ENCODE measurements around the gene NPTX1. TPM values are rescaled to one million over a fixed set of nuclear protein-coding genes. Genes with fewer than 3 reads are reported as not detected.

NPTX1 gene
- total and polyA plus RNA-seq, 9 of the 15 experiments (the other 6 are each of a cell fraction or from before 2014, with no cell fraction given), result 0.04 TPM; not detected in 8

DNA sequence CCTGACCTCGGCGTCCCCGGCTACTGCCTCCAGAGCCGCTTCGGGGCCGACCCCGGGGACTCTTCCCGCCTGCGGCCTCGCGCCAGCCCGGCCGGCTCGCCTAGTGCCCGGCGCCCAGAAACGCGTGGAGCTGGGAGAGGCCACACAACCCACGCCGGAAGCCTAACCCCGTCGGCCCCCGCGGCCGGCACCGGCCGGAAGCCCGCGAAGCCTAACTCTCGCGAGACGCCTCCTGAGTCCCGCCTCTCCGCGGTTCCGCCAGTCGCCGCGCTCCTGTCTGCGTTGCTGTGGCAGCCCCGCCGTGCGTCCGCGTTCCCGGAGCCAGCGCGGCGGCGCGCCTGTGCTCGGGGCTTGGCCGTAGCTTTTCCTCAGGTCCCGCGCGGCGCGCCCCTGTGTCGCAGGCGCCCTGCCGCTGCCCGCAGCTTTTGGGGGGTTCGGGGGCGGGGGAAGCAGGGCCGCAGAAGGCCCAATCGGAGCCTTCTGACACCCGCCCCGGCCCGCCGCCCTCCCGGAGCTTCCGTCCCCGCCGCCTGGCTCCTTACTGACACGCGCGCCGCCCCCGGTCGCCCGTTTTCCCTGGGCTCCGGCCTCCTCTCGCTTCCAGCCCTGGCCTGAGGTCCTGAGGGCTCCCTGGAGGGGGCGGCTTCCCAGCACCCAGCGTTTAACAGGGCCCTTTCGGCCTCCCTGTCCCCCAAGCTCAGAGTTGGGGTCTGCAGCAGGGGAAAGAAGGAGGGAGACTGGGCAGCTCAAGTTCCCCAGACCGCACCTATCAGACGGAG lies 21.7 kb downstream of the NPTX1 start (continued):
- TF ChIP-seq, protein P1, sequence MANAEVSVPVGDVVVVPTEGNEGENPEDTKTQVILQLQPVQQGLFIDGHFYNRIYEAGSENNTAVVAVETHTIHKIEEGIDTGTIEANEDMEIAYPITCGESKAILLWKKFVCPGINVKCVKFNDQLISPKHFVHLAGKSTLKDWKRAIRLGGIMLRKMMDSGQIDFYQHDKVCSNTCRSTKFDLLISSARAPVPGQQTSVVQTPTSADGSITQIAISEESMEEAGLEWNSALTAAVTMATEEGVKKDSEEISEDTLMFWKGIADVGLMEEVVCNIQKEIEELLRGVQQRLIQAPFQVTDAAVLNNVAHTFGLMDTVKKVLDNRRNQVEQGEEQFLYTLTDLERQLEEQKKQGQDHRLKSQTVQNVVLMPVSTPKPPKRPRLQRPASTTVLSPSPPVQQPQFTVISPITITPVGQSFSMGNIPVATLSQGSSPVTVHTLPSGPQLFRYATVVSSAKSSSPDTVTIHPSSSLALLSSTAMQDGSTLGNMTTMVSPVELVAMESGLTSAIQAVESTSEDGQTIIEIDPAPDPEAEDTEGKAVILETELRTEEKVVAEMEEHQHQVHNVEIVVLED (CRISPR knock-in tag; IDR thresholded peaks at IDR 0.05), result peak; percentile 92
- 0 out of 2 replicates have a peak, but pooled peaks have one; percentile 33 for TF ChIP-seq MTF1 (CRISPR knock-in tag; IDR thresholded peaks at IDR 0.05; ENCODE audit: borderline replicate concordance)
- TF ChIP-seq MTA2 (IDR thresholded peaks at IDR 0.05; ENCODE audit: low read depth), result no peak
- peak; percentile 87 for TF ChIP-seq MAX (CRISPR knock-in tag; IDR thresholded peaks at IDR 0.05)
- TF ChIP-seq ARID1B (IDR thresholded peaks at IDR 0.05), result no peak
- no peak for TF ChIP-seq EP300 (IDR thresholded peaks at IDR 0.05; ENCODE audit: low read length)
- no peak for TF ChIP-seq DNMT1 (IDR thresholded peaks at IDR 0.05)
- TF ChIP-seq ZNF165 (CRISPR knock-in tag; IDR thresholded peaks at IDR 0.05; ENCODE audit: borderline replicate concordance), result no peak
- TF ChIP-seq GABPB1 (CRISPR knock-in tag; IDR thresholded peaks at IDR 0.05), result peak; percentile 91
- TF ChIP-seq MCM2 (IDR thresholded peaks at IDR 0.05; ENCODE audit: low read depth), result no peak
- TF ChIP-seq ETV5 (CRISPR knock-in tag; IDR thresholded peaks at IDR 0.05; ENCODE audit: low read depth), result peak; percentile 90
- no peak for TF ChIP-seq THRA (IDR thresholded peaks at IDR 0.05)
- peak; percentile 74 for TF ChIP-seq VEZF1 (CRISPR knock-in tag; IDR thresholded peaks at IDR 0.05)
- peak; percentile 75; the same call in 1 of the 2 replicates for TF ChIP-seq BRD4 (IDR thresholded peaks at IDR 0.05)
- no peak for TF ChIP-seq STAT5B (CRISPR knock-in tag; IDR thresholded peaks at IDR 0.05)
- 0 out of 2 replicates have a peak, but pooled peaks have one; percentile 67 for TF ChIP-seq HMGXB4 (CRISPR knock-in tag; IDR thresholded peaks at IDR 0.05)
- TF ChIP-seq SRSF1 (IDR thresholded peaks at IDR 0.05; ENCODE audit: low read depth, low read length), result 0 out of 2 replicates have a peak, but pooled peaks have one; percentile 67
- TF ChIP-seq, protein P2, sequence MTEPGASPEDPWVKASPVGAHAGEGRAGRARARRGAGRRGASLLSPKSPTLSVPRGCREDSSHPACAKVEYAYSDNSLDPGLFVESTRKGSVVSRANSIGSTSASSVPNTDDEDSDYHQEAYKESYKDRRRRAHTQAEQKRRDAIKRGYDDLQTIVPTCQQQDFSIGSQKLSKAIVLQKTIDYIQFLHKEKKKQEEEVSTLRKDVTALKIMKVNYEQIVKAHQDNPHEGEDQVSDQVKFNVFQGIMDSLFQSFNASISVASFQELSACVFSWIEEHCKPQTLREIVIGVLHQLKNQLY (CRISPR knock-in tag; conservative IDR thresholded peaks at IDR 0.05), result peak in 1 of 2 experiments; percentile 86; a peak in 1 of 4 replicates
- TF ChIP-seq BCOR (IDR thresholded peaks at IDR 0.05), result peak; percentile 87
- peak; percentile 91; the same call in 1 of the 2 replicates for TF ChIP-seq ZNF197 (CRISPR knock-in tag; IDR thresholded peaks at IDR 0.05; ENCODE audit: low read depth)
- TF ChIP-seq ASH1L (IDR thresholded peaks at IDR 0.05; ENCODE audit: borderline replicate concordance, low read depth, partially characterized antibody), result no peak
